Measurements from ENCODE around the gene MYO1A. TPM values are rescaled to one million over a fixed set of nuclear protein-coding genes. Genes with fewer than 3 reads are reported as not detected.

Gene MYO1A
- total and polyA plus RNA-seq, 2 of the 13 experiments (the other 11 are each of a cell fraction or from before 2014, with no cell fraction given): 5.3 to 6.0 TPM

GRCh38 chr12:57078519-57079404 is 28.8 kb upstream of the MYO1A start, which contains the start of gene NEMP1 (continued):
- TF ChIP-seq REPIN1 (CRISPR knock-in tag; IDR thresholded peaks at IDR 0.05; ENCODE audit: borderline replicate concordance, low read depth): peak; percentile 45; the same call in 1 of the 2 replicates
- peak; percentile 92 for TF ChIP-seq RFX1 (IDR thresholded peaks at IDR 0.05)
- no peak for TF ChIP-seq RARG (CRISPR knock-in tag; IDR thresholded peaks at IDR 0.05; ENCODE audit: low read depth)
- no peak for TF ChIP-seq ZNF567 (CRISPR knock-in tag; IDR thresholded peaks at IDR 0.05; ENCODE audit: borderline replicate concordance)
- TF ChIP-seq HMGXB4 (CRISPR knock-in tag; IDR thresholded peaks at IDR 0.05; ENCODE audit: borderline replicate concordance in 1 of 2, low read depth in 1 of 2): peak; percentile 17 to 35; a peak in 1 of 4 replicates
- TF ChIP-seq RXRB (CRISPR knock-in tag; IDR thresholded peaks at IDR 0.05; ENCODE audit: borderline replicate concordance): no peak
- TF ChIP-seq, protein P1, sequence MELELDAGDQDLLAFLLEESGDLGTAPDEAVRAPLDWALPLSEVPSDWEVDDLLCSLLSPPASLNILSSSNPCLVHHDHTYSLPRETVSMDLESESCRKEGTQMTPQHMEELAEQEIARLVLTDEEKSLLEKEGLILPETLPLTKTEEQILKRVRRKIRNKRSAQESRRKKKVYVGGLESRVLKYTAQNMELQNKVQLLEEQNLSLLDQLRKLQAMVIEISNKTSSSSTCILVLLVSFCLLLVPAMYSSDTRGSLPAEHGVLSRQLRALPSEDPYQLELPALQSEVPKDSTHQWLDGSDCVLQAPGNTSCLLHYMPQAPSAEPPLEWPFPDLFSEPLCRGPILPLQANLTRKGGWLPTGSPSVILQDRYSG (CRISPR knock-in tag; IDR thresholded peaks at IDR 0.05): no peak
- no peak for TF ChIP-seq ZSCAN31 (CRISPR knock-in tag; IDR thresholded peaks at IDR 0.05; ENCODE audit: low read depth)
- no peak for TF ChIP-seq SMC3 (IDR thresholded peaks at IDR 0.05; ENCODE audit: low read length)
- TF ChIP-seq ZNF207 (IDR thresholded peaks at IDR 0.05; ENCODE audit: borderline replicate concordance): no peak
- no peak for TF ChIP-seq ZNF205 (CRISPR knock-in tag; IDR thresholded peaks at IDR 0.05)
- TF ChIP-seq ZKSCAN5 (CRISPR knock-in tag; IDR thresholded peaks at IDR 0.05): no peak
- TF ChIP-seq, protein P2, sequence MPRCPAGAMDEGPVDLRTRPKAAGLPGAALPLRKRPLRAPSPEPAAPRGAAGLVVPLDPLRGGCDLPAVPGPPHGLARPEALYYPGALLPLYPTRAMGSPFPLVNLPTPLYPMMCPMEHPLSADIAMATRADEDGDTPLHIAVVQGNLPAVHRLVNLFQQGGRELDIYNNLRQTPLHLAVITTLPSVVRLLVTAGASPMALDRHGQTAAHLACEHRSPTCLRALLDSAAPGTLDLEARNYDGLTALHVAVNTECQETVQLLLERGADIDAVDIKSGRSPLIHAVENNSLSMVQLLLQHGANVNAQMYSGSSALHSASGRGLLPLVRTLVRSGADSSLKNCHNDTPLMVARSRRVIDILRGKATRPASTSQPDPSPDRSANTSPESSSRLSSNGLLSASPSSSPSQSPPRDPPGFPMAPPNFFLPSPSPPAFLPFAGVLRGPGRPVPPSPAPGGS (CRISPR knock-in tag; IDR thresholded peaks at IDR 0.05): peak; percentile 40
- TF ChIP-seq FOSL1 (CRISPR knock-in tag; IDR thresholded peaks at IDR 0.05; ENCODE audit: borderline replicate concordance): no peak
- TF ChIP-seq CREB1 (IDR thresholded peaks at IDR 0.05): peak; percentile 79
- peak; percentile 91 for TF ChIP-seq CREB1 (CRISPR knock-in tag; IDR thresholded peaks at IDR 0.05)
- TF ChIP-seq ZNF12 (CRISPR knock-in tag; IDR thresholded peaks at IDR 0.05): no peak
- TF ChIP-seq ZNF230 (CRISPR knock-in tag; IDR thresholded peaks at IDR 0.05): no peak
- TF ChIP-seq YY1 (IDR thresholded peaks at IDR 0.05; ENCODE audit: insufficient read depth, insufficient replicate concordance, low read depth, low read length): peak; percentile 79
- TF ChIP-seq ZNF782 (CRISPR knock-in tag; IDR thresholded peaks at IDR 0.05; ENCODE audit: borderline replicate concordance): no peak
- TF ChIP-seq IRF9 (CRISPR knock-in tag; IDR thresholded peaks at IDR 0.05; ENCODE audit: borderline replicate concordance): no peak
- TF ChIP-seq HNRNPLL (IDR thresholded peaks at IDR 0.05; ENCODE audit: low read depth, low read length, poor library complexity, severe bottlenecking): no peak
- no peak for TF ChIP-seq ZNF235 (CRISPR knock-in tag; IDR thresholded peaks at IDR 0.05; ENCODE audit: borderline replicate concordance)
- TF ChIP-seq ARNTL (CRISPR knock-in tag; IDR thresholded peaks at IDR 0.05): peak; percentile 94
- no peak for TF ChIP-seq ATRX (CRISPR knock-in tag; IDR thresholded peaks at IDR 0.05; ENCODE audit: borderline replicate concordance)
- TF ChIP-seq NFRKB (IDR thresholded peaks at IDR 0.05): no peak

All from HepG2 (cell line).